ENCODE results near the gene DDX39B. TPM values are rescaled to one million over a fixed set of nuclear protein-coding genes. Genes with fewer than 3 reads are reported as not detected.

DDX39B gene
- total and polyA plus RNA-seq, 9 of the 15 experiments (the other 6 are each of a cell fraction or from before 2014, with no cell fraction given), result 479 to 869 (median 592) TPM

DNA sequence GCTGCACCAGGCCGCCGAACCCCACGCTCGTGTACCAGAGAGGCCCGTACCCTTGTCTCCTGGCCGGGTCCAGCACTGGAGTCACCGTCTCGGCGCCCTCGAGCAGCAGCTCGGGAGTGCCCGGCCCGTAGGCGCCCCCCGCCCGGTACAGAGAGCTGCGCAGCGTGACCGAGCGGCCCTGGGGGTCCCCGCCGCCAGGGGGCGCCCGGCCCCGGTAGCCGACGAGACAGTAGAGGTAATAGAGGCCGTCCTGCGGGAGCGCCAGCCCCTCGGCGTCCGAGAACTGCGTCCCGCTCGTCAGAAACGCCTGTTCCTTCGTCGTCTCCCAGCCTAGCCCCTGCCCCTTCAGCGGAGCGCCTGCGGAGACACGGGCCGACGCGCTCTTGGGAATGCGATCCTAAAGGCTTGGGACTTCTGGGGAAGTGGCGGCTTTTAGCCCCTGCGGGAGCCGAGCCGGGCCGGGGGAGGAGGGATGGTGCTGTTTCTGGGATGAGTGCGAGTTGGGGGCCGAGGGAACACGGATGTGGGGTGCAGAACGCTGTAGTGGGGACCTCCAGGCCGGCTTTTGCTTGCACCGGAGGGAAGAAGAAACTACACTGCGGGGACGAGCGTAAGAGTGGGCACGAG lies 39.1 kb upstream of the DDX39B start (continued):
- TF ChIP-seq ZFPM2 (CRISPR knock-in tag; IDR thresholded peaks at IDR 0.05) (no peak), BRD9 (IDR thresholded peaks at IDR 0.05; ENCODE audit: low read depth, partially characterized antibody) (no peak), NONO (IDR thresholded peaks at IDR 0.05; ENCODE audit: low read depth in 2 of 2, low read length in 1 of 2) (peak in 1 of 2 experiments; percentile 62; a peak in 1 of 4 replicates), SMARCA4 (IDR thresholded peaks at IDR 0.05) (0 out of 2 replicates have a peak, but pooled peaks have one; percentile 54), NR2C2 (CRISPR knock-in tag; IDR thresholded peaks at IDR 0.05) (peak; percentile 83), NR2C2 (tag; IDR thresholded peaks at IDR 0.05) (no peak), SMC3 (conservative IDR thresholded peaks at IDR 0.05; ENCODE audit: insufficient read depth, low read depth, low read length) (peak; percentile 83), PURB (CRISPR knock-in tag; IDR thresholded peaks at IDR 0.05; ENCODE audit: low read depth) (no peak), MTA1 (IDR thresholded peaks at IDR 0.05; ENCODE audit: borderline replicate concordance) (peak; percentile 46; the same call in 1 of the 2 replicates), FOXP1 (CRISPR knock-in tag; IDR thresholded peaks at IDR 0.05) (0 out of 2 replicates have a peak, but pooled peaks have one; percentile 62), MTA2 (IDR thresholded peaks at IDR 0.05; ENCODE audit: low read depth) (0 out of 2 replicates have a peak, but pooled peaks have one; percentile 19), ZNF263 (CRISPR knock-in tag; IDR thresholded peaks at IDR 0.05; ENCODE audit: borderline replicate concordance) (peak; percentile 98), ETV5 (CRISPR knock-in tag; IDR thresholded peaks at IDR 0.05; ENCODE audit: low read depth) (peak; percentile 55; the same call in 1 of the 2 replicates), YBX1 (IDR thresholded peaks at IDR 0.05) (no peak)
- TF ChIP-seq, protein P1, sequence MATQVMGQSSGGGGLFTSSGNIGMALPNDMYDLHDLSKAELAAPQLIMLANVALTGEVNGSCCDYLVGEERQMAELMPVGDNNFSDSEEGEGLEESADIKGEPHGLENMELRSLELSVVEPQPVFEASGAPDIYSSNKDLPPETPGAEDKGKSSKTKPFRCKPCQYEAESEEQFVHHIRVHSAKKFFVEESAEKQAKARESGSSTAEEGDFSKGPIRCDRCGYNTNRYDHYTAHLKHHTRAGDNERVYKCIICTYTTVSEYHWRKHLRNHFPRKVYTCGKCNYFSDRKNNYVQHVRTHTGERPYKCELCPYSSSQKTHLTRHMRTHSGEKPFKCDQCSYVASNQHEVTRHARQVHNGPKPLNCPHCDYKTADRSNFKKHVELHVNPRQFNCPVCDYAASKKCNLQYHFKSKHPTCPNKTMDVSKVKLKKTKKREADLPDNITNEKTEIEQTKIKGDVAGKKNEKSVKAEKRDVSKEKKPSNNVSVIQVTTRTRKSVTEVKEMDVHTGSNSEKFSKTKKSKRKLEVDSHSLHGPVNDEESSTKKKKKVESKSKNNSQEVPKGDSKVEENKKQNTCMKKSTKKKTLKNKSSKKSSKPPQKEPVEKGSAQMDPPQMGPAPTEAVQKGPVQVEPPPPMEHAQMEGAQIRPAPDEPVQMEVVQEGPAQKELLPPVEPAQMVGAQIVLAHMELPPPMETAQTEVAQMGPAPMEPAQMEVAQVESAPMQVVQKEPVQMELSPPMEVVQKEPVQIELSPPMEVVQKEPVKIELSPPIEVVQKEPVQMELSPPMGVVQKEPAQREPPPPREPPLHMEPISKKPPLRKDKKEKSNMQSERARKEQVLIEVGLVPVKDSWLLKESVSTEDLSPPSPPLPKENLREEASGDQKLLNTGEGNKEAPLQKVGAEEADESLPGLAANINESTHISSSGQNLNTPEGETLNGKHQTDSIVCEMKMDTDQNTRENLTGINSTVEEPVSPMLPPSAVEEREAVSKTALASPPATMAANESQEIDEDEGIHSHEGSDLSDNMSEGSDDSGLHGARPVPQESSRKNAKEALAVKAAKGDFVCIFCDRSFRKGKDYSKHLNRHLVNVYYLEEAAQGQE (IDR thresholded peaks at IDR 0.05; ENCODE audit: borderline replicate concordance), result peak; percentile 84
- TF ChIP-seq, protein P1 (CRISPR knock-in tag; IDR thresholded peaks at IDR 0.05; ENCODE audit: low read depth), result no peak
- TF ChIP-seq, protein P2, sequence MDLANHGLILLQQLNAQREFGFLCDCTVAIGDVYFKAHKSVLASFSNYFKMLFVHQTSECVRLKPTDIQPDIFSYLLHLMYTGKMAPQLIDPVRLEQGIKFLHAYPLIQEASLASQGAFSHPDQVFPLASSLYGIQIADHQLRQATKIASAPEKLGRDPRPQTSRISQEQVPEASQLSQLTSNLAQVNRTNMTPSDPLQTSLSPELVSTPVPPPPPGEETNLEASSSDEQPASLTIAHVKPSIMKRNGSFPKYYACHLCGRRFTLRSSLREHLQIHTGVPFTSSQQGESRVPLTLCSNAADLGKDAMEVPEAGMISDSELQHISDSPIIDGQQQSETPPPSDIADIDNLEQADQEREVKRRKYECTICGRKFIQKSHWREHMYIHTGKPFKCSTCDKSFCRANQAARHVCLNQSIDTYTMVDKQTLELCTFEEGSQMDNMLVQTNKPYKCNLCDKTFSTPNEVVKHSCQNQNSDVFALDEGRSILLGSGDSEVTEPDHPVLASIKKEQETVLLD (IDR thresholded peaks at IDR 0.05), result peak; percentile 73; the same call in 1 of the 2 replicates
- TF ChIP-seq, protein P3, sequence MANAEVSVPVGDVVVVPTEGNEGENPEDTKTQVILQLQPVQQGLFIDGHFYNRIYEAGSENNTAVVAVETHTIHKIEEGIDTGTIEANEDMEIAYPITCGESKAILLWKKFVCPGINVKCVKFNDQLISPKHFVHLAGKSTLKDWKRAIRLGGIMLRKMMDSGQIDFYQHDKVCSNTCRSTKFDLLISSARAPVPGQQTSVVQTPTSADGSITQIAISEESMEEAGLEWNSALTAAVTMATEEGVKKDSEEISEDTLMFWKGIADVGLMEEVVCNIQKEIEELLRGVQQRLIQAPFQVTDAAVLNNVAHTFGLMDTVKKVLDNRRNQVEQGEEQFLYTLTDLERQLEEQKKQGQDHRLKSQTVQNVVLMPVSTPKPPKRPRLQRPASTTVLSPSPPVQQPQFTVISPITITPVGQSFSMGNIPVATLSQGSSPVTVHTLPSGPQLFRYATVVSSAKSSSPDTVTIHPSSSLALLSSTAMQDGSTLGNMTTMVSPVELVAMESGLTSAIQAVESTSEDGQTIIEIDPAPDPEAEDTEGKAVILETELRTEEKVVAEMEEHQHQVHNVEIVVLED (CRISPR knock-in tag; IDR thresholded peaks at IDR 0.05), result peak; percentile 56; the same call in 1 of the 2 replicates
